GM21529 (cell line): ENCODE results near the gene GGA2.
"Not testable (repeated sequence)": the region's sequence is repeated elsewhere in the genome, so short reads cannot be mapped to it uniquely, and the experiment has no call there.

Source experiments
- ATAC-seq: cut with Tn5 transposase; IDR thresholded peaks from one replicate; pipeline ENCODE4 v1.9.1; 2021; ENCODE audit not compliant: unreplicated experiment

Gene GGA2

GRCh38 chr16:23478566-23478965 is 31.7 kb downstream of the GGA2 start:
- no peak for ATAC-seq

- no peak for ATAC-seq
Observed at GRCh38 chr16:23476289-23476688, 34.0 kb downstream of the GGA2 start.

GRCh38 chr16:23469814-23470213 is 40.5 kb downstream of the GGA2 start:
- no peak for ATAC-seq

- ATAC-seq, result no peak
Observed at GRCh38 chr16:23466162-23466885, 44.0 kb downstream of the GGA2 start.

- ATAC-seq, result no peak
Observed at GRCh38 chr16:23465179-23465578, 45.1 kb downstream of the GGA2 start.

- no peak for ATAC-seq
Observed at GRCh38 chr16:23464196-23464595, 46.1 kb downstream of the GGA2 start.

- ATAC-seq, result not testable (repeated sequence)
Observed at GRCh38 chr16:23462994-23463393, 47.3 kb downstream of the GGA2 start.

GRCh38 chr16:23453338-23454052 is 56.8 kb downstream of the GGA2 start:
- ATAC-seq, result no peak

- ATAC-seq, result peak; percentile 84
Observed at GRCh38 chr16:23452572-23453337, 57.5 kb downstream of the GGA2 start, which contains the start of gene COG7. COG7 (minus strand) TSS chr16:23453189; CDS start chr16:23452994, 195 bp downstream.

- ATAC-seq, result no peak
Observed at GRCh38 chr16:23452221-23452571, 58.1 kb downstream of the GGA2 start.

GRCh38 chr16:23448392-23448791 is 61.9 kb downstream of the GGA2 start:
- no peak for ATAC-seq

- not testable (repeated sequence) for ATAC-seq
Observed at GRCh38 chr16:23437542-23437941, 72.8 kb downstream of the GGA2 start.

GRCh38 chr16:23436951-23437350 is 73.3 kb downstream of the GGA2 start:
- no peak for ATAC-seq

GRCh38 chr16:23435500-23435899 is 74.8 kb downstream of the GGA2 start:
- peak; percentile 34 for ATAC-seq

- no peak for ATAC-seq
Observed at GRCh38 chr16:23434380-23434779, 75.9 kb downstream of the GGA2 start.

- ATAC-seq, result no peak
Observed at GRCh38 chr16:23433261-23433920, 76.9 kb downstream of the GGA2 start.

- no peak for ATAC-seq
Observed at GRCh38 chr16:23432176-23433128, 77.8 kb downstream of the GGA2 start.

GRCh38 chr16:23428351-23428750 is 81.9 kb downstream of the GGA2 start:
- no peak for ATAC-seq

- ATAC-seq, result no peak
Observed at GRCh38 chr16:23424292-23424958, 85.9 kb downstream of the GGA2 start.
